HCT116 (cell line): ENCODE data around the gene FBXL4. TPM values are rescaled to one million over a fixed set of nuclear protein-coding genes. Genes with fewer than 3 reads are reported as not detected.

Source experiments
- ATAC-seq: fragments of 200-7000 bp; cut with Tn5 transposase; 2 replicates; pipeline ENCODE4 v1.9.1; 2020; ENCODE audit warnings: mild to moderate bottlenecking, moderate library complexity
- BruUV-seq: library from RNA; stranded (reverse); fragments of 400-500 nt; replicated peaks from 2 replicates; lab custom pipeline; 2021; lab: Mats Ljungman, UMichigan
- CTCF ChIA-PET: fragments of 300-600 bp; sonication (Branson Sonifier 250); formaldehyde crosslinking; loops from one replicate; lab custom pipeline; 2021; ENCODE audit warnings: antibody characterized with exemption; lab: Charles Lee
- POLR2A ChIA-PET: fragments of 300-600, 350-600 bp; sonication (Branson Sonifier 250); formaldehyde crosslinking; loops from one replicate; lab custom pipeline; 2021; ENCODE audit warnings: antibody characterized with exemption; lab: Charles Lee
- RAD21 ChIA-PET, 2 experiments: fragments of 300-600 bp; sonication (Branson Sonifier 250); formaldehyde crosslinking; loops; one replicate each; lab custom pipeline; 2023; ENCODE audit warnings: low total read pairs in 2 of 2; ENCODE audit not compliant: uncharacterized antibody in 2 of 2, unreplicated experiment in 2 of 2, low non-redundant PET in 1 of 2; lab: Charles Lee
- DNase-seq: peaks from one replicate; pipeline ENCODE4 v3.0.0-alpha.2; 2010; ENCODE audit warnings: low read depth, low spot score
- H2AFZ ChIP-seq: fragments of 200-600 bp; shearing (Covaris generic), sonication (generic); 2 replicates; pipeline ENCODE4 v1.6.1; 2017; ENCODE audit warnings: low read depth, mixed run types, mixed read lengths, antibody characterized with exemption, low read length; ENCODE audit not compliant: poor library complexity, severe bottlenecking
- H3K27ac ChIP-seq: 2 replicates; pipeline ENCODE4 v1.5.1; 2012; ENCODE audit warnings: low read depth, low read length
- H3K27me3 ChIP-seq: fragments of 200-600 bp; sonication (generic); 2 replicates; pipeline ENCODE4 v1.6.1; 2016; ENCODE audit warnings: mixed run types, low read length, mixed read lengths; ENCODE audit not compliant: insufficient read depth
- H3K36me3 ChIP-seq, 2 experiments: fragments of 200-500 bp in 1 of 2; fragments of 200-600 bp in 1 of 2; sonication (Bioruptor generic) in 1 of 2; sonication (generic) in 1 of 2; 2 replicates each; pipeline versions ENCODE4 v1.5.1 to v1.6.1; 2014 to 2016; ENCODE audit warnings: low read length in 2 of 2, inconsistent platforms in 1 of 2, mixed read lengths in 1 of 2, mixed run types in 1 of 2; ENCODE audit not compliant: insufficient read depth in 2 of 2, control insufficient read depth in 1 of 2
- H3K4me1 ChIP-seq, 2 experiments: fragments of 200-600 bp in 1 of 2; sonication (generic) in 1 of 2; 2 replicates each; pipeline versions ENCODE4 v1.5.1 to v1.6.1; 2012 to 2017; ENCODE audit warnings: low read length in 2 of 2, inconsistent platforms in 1 of 2, mild to moderate bottlenecking in 1 of 2, mixed read lengths in 1 of 2, mixed run types in 1 of 2, moderate library complexity in 1 of 2; ENCODE audit not compliant: insufficient read depth in 2 of 2, control insufficient read depth in 1 of 2
- H3K4me2 ChIP-seq: fragments of 200-600 bp; sonication (generic); 2 replicates; pipeline ENCODE4 v1.6.1; 2017; ENCODE audit warnings: mixed run types, low read length, mixed read lengths
- H3K4me3 ChIP-seq, 2 experiments: fragments of 200-600 bp in 1 of 2; sonication (generic) in 1 of 2; replicated peaks in 1 of 2; 2 replicates each; pipeline ENCODE4 v1.5.1; 2011 to 2016; ENCODE audit warnings: low read length in 2 of 2, control low read depth in 1 of 2, low read depth in 1 of 2, mild to moderate bottlenecking in 1 of 2, mixed read lengths in 1 of 2, mixed run types in 1 of 2
- H3K79me2 ChIP-seq: fragments of 200-600 bp; sonication (generic); 2 replicates; pipeline ENCODE4 v1.6.1; 2017; ENCODE audit warnings: mild to moderate bottlenecking, mixed run types, low read length, moderate library complexity, mixed read lengths; ENCODE audit not compliant: insufficient read depth
- H3K9ac ChIP-seq: fragments of 200-600 bp; sonication (generic); 2 replicates; pipeline ENCODE4 v1.6.1; 2016; ENCODE audit warnings: low read length, mixed read lengths
- H3K9me2 ChIP-seq: fragments of 200-600 bp; sonication (generic), shearing (Covaris generic); 2 replicates; pipeline ENCODE4 v1.6.1; 2017; ENCODE audit warnings: mixed run types, mild to moderate bottlenecking, moderate library complexity; ENCODE audit not compliant: insufficient read depth
- H3K9me3 ChIP-seq, 2 experiments: fragments of 200-500 bp in 1 of 2; fragments of 200-600 bp in 1 of 2; sonication (Bioruptor generic) in 1 of 2; sonication (generic) in 1 of 2; 2 replicates each; pipeline ENCODE4 v1.6.1; 2014 to 2017; ENCODE audit warnings: low read length in 2 of 2, mixed read lengths in 2 of 2, inconsistent platforms in 1 of 2, low read depth in 1 of 2, mild to moderate bottlenecking in 1 of 2, mixed run types in 1 of 2, moderate library complexity in 1 of 2; ENCODE audit not compliant: control insufficient read depth in 1 of 2, insufficient read depth in 1 of 2
- H4K20me1 ChIP-seq: fragments of 200-600 bp; sonication (generic), shearing (Covaris generic); 2 replicates; pipeline ENCODE4 v1.6.1; 2017; ENCODE audit warnings: mixed run types, mild to moderate bottlenecking, moderate library complexity; ENCODE audit not compliant: insufficient read depth
- CBX3 ChIP-seq: IDR thresholded peaks from 2 replicates; pipeline ENCODE4 v1.6.1; 2012; ENCODE audit warnings: low read depth
- CEBPB ChIP-seq: IDR thresholded peaks from 2 replicates; pipeline ENCODE4 v1.6.1; 2012; ENCODE audit warnings: low read depth
- EGR1 ChIP-seq: IDR thresholded peaks from 2 replicates; pipeline ENCODE4 v1.6.1; 2012; ENCODE audit warnings: low read depth
- ELF1 ChIP-seq: IDR thresholded peaks from 2 replicates; pipeline ENCODE4 v1.6.1; 2012; ENCODE audit warnings: low read depth, borderline replicate concordance
- EZH2 ChIP-seq: fragments of 200-600 bp; sonication (generic); IDR thresholded peaks from 2 replicates; pipeline ENCODE4 v1.6.1; 2017; ENCODE audit warnings: antibody characterized with exemption, mixed run types
- JUND ChIP-seq: IDR thresholded peaks from 2 replicates; pipeline ENCODE4 v1.6.1; 2012
- POLR2A ChIP-seq: IDR thresholded peaks from 2 replicates; pipeline ENCODE4 v1.7.0; 2011; ENCODE audit warnings: borderline replicate concordance; ENCODE audit not compliant: insufficient read depth, insufficient read length; ENCODE audit errors: extremely low read depth
- RAD21 ChIP-seq: IDR thresholded peaks from 2 replicates; pipeline ENCODE4 v1.6.1; 2012; ENCODE audit warnings: low read depth, mild to moderate bottlenecking
- SP1 ChIP-seq: IDR thresholded peaks from 2 replicates; pipeline ENCODE4 v1.6.1; 2012; ENCODE audit warnings: low read depth
- YY1 ChIP-seq: IDR thresholded peaks from 2 replicates; pipeline ENCODE4 v1.6.1; 2011; ENCODE audit warnings: low read length, low read depth, moderate library complexity, mild to moderate bottlenecking; ENCODE audit not compliant: insufficient replicate concordance; ENCODE audit errors: extremely low read depth
- ZFX ChIP-seq: fragments of 450-650 bp; IDR thresholded peaks from 2 replicates; pipeline ENCODE4 v1.6.1; 2017
- intact Hi-C: fragments of 100-400 bp; cut with micrococcal nuclease; formaldehyde crosslinking; loops from 2 replicates; pipeline ENCODE4 v1.10.0; 2022
- total RNA-seq: library from RNA; stranded (reverse); gene quantifications from one replicate; pipeline ENCODE4 v1.2.1, GENCODE V29; 2021; ENCODE audit not compliant: unreplicated experiment
- TF ChIP-seq, protein P1 (sequence below): IDR thresholded peaks from 2 replicates; pipeline ENCODE4 v1.6.1; 2012
- TF ChIP-seq, protein P2 (sequence below): IDR thresholded peaks from 2 replicates; pipeline ENCODE4 v1.6.1; 2012; ENCODE audit warnings: low read depth
- TF ChIP-seq, protein P3 (sequence below): IDR thresholded peaks from 2 replicates; pipeline ENCODE4 v1.6.1; 2011; ENCODE audit warnings: mild to moderate bottlenecking, low read length, moderate library complexity; ENCODE audit not compliant: insufficient replicate concordance; ENCODE audit errors: extremely low read depth
- TF ChIP-seq, protein P4 (sequence below): IDR thresholded peaks from 2 replicates; pipeline ENCODE4 v1.6.1; 2012

FBXL4 gene
- total RNA-seq, 1 experiment from 2014 or later = 15.7 TPM

DNA sequence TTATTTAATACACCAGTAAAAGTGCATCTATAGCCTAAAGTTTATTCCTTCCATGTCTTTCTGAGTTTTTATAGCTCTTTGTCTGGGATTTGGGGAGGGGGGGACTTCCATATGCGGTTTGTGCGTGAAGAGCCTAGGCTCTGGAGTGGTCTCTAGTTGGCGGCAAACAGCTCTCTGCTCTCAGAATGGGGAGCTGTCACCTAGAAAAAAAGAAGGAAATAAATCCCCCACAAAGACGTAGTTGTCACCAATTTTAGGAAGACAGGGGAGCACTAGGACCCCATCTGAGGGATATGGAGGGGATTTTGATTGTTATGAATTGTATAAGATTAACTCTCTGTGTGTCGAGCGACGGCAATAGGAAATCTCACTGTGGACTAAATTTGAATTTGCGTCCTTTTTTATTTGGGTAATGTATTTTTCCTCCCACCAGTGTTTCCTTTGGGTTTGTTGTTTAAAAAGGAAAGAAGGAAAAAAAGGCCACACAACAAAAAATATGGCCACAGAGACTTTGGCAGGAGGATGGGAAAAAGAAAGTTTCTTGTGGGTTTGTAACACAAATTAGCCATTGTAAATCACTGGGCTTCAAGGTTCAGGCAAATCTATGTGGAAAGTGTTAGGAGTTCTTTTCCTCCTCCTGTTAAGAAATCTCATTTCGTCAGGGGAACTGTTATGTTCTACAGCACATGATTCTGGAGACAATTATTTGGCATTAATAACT is 106.0 kb downstream of the FBXL4 start:
- ChIA-PET CTCF (no interaction called here), RAD21 (no interaction called here)
- no peak overlapping the region for H3K4me2 ChIP-seq
- BruUV-seq = no TSS peak
- no peaks in the 10 kb centered on the region for H3K36me3 ChIP-seq
- no peak overlapping the region for H3K4me3 ChIP-seq
- no peaks in the 10 kb centered on the region for H3K4me1 ChIP-seq
- intact Hi-C loops = loop anchor here (5.0 to 10.0 kb wide), 2 partner anchors 784 to 1657 kb away; no protein-coding TSS in a partner anchor
- no peak for TF ChIP-seq YY1
- TF ChIP-seq, all 23 proteins: peak for 0
- Histone ChIP-seq H2AFZ (no peak overlapping the region), H3K27me3 (peaks cover 17% of the 10 kb centered on the region; the same call in 1 of the 2 replicates), H3K9me3 (no peaks in the 10 kb centered on the region), H3K9me2 (no peaks in the 10 kb centered on the region), H4K20me1 (no peaks in the 10 kb centered on the region), H3K27ac (no peak overlapping the region), H3K9ac (no peak overlapping the region), H3K79me2 (no peaks in the 10 kb centered on the region)
- POLR2A ChIA-PET = no interaction called here
- DNase-seq = no peak
- no peak for ATAC-seq

DNA sequence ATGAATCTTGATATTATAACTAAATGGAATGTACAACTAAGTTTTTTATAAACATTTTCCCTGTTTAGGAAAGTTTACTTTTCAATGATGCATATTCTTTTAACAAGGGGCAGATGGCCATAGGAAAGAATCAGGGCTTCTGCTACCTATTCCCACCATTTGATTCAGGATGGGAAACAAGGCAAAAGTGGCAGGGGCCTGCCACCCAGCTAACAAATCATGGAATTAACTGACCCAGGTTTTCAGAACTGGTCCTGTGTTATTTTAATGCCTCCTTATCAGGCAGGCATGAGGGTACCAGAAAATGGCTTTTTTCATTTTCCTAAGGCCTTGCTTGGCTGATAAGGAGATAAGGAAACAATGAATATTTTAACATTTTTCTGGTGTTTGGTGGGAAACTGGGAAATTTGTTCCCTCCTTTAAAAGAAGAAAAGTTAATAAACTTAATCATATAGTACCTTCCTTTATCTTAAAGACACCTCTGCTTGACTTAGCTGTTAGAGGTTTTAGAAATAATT is 106.7 kb downstream of the FBXL4 start:
- ChIA-PET CTCF (no interaction called here), POLR2A (no interaction called here), RAD21 (no interaction called here)
- Histone ChIP-seq H3K27me3 (peaks cover 18% of the 10 kb centered on the region; the same call in 1 of the 2 replicates), H4K20me1 (no peaks in the 10 kb centered on the region), H3K9me2 (no peaks in the 10 kb centered on the region), H3K9me3 (no peaks in the 10 kb centered on the region), H3K4me1 (no peaks in the 10 kb centered on the region), H3K79me2 (no peaks in the 10 kb centered on the region), H3K27ac (no peak overlapping the region), H2AFZ (no peak overlapping the region), H3K9ac (no peak overlapping the region), H3K36me3 (no peaks in the 10 kb centered on the region), H3K4me3 (no peak overlapping the region), H3K4me2 (no peak overlapping the region)
- DNase-seq = no peak
- no peak for ATAC-seq
- no TSS peak for BruUV-seq
- intact Hi-C loops = loop anchor here (5.0 to 10.0 kb wide), 2 partner anchors 784 to 1656 kb away; no protein-coding TSS in a partner anchor
- TF ChIP-seq RAD21 (no peak), JUND (no peak), CEBPB (no peak), SP1 (no peak), ZFX (no peak), POLR2A (no peak), ELF1 (no peak), CBX3 (no peak), EZH2 (no peak), EGR1 (no peak)
- TF ChIP-seq, protein P1, sequence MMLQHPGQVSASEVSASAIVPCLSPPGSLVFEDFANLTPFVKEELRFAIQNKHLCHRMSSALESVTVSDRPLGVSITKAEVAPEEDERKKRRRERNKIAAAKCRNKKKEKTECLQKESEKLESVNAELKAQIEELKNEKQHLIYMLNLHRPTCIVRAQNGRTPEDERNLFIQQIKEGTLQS = no peak
- TF ChIP-seq, protein P2, sequence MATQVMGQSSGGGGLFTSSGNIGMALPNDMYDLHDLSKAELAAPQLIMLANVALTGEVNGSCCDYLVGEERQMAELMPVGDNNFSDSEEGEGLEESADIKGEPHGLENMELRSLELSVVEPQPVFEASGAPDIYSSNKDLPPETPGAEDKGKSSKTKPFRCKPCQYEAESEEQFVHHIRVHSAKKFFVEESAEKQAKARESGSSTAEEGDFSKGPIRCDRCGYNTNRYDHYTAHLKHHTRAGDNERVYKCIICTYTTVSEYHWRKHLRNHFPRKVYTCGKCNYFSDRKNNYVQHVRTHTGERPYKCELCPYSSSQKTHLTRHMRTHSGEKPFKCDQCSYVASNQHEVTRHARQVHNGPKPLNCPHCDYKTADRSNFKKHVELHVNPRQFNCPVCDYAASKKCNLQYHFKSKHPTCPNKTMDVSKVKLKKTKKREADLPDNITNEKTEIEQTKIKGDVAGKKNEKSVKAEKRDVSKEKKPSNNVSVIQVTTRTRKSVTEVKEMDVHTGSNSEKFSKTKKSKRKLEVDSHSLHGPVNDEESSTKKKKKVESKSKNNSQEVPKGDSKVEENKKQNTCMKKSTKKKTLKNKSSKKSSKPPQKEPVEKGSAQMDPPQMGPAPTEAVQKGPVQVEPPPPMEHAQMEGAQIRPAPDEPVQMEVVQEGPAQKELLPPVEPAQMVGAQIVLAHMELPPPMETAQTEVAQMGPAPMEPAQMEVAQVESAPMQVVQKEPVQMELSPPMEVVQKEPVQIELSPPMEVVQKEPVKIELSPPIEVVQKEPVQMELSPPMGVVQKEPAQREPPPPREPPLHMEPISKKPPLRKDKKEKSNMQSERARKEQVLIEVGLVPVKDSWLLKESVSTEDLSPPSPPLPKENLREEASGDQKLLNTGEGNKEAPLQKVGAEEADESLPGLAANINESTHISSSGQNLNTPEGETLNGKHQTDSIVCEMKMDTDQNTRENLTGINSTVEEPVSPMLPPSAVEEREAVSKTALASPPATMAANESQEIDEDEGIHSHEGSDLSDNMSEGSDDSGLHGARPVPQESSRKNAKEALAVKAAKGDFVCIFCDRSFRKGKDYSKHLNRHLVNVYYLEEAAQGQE = no peak
- TF ChIP-seq, protein P3, sequence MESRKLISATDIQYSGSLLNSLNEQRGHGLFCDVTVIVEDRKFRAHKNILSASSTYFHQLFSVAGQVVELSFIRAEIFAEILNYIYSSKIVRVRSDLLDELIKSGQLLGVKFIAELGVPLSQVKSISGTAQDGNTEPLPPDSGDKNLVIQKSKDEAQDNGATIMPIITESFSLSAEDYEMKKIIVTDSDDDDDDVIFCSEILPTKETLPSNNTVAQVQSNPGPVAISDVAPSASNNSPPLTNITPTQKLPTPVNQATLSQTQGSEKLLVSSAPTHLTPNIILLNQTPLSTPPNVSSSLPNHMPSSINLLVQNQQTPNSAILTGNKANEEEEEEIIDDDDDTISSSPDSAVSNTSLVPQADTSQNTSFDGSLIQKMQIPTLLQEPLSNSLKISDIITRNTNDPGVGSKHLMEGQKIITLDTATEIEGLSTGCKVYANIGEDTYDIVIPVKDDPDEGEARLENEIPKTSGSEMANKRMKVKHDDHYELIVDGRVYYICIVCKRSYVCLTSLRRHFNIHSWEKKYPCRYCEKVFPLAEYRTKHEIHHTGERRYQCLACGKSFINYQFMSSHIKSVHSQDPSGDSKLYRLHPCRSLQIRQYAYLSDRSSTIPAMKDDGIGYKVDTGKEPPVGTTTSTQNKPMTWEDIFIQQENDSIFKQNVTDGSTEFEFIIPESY = no peak
- TF ChIP-seq, protein P4, sequence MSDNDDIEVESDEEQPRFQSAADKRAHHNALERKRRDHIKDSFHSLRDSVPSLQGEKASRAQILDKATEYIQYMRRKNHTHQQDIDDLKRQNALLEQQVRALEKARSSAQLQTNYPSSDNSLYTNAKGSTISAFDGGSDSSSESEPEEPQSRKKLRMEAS = no peak
